Kidney capillary endothelial cell (primary cell): Measurements from ENCODE around the gene MSMB.

Source experiments
- DNase-seq: peaks from one replicate; pipeline ENCODE4 v3.0.0-alpha.2; 2018; ENCODE audit warnings: low spot score

Gene MSMB

DNA sequence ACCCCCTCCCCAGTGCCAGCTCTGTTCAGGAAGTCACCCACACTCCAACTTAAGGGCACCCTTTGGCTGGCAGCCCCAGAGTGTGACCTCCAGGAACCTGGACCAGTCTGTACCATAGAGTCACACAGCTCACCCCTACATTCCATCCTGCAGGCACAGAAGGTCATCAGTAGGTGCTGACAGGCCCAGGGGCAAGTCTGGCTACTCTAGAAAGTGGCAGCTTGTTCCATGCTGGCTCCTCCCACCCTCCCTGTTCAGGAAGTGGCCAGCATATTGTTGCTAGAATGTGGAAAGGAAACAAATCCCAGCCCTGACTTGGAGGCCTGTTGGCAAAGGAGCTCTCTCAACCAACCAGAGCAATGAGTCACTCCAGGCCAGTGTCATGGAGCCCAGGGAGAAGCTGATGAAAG is 12.5 kb downstream of the MSMB start:
- DNase-seq, result peak; percentile 91

DNA sequence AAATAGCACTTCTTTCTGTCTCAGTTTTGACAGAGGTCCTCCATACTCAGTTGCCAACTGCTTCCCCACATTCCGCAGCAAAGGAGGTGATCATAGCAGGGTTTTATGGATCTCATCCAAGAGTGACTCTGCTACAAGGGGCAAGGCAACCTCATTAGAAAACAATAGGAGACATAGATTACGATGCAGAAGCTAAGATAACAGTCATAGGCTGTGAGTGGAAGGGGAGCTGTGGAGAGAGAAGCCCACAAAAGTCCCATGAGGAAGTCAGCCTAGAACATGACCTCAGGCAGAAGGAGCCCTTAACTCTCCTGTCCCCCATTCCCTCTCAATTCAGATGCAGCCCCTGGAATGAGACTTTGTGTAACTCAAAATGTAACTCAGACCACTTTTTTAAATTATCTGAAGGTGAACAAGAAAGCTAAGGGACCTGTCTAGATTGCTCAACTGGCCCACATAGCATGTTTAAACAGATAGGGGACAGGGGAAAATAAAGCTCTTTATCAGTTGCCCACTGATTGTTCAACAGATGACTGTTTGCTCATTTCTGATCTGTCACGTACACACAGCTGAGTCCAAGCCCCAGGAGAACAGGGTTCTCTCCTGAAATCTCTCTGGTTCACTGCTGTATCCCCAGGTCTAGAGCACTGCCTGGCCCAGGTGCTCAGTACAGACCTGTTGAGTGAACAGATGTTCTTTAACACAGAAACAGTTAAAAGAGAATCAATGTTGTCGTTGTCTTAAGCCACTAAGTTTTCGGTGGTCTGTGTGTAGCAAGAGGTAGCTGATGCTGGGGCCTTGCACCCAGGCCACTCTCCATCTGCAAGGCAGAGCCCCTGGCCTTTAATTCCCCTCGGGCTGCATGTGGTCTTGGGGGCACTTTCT is 14.2 kb downstream of the MSMB start:
- no peak for DNase-seq

DNA sequence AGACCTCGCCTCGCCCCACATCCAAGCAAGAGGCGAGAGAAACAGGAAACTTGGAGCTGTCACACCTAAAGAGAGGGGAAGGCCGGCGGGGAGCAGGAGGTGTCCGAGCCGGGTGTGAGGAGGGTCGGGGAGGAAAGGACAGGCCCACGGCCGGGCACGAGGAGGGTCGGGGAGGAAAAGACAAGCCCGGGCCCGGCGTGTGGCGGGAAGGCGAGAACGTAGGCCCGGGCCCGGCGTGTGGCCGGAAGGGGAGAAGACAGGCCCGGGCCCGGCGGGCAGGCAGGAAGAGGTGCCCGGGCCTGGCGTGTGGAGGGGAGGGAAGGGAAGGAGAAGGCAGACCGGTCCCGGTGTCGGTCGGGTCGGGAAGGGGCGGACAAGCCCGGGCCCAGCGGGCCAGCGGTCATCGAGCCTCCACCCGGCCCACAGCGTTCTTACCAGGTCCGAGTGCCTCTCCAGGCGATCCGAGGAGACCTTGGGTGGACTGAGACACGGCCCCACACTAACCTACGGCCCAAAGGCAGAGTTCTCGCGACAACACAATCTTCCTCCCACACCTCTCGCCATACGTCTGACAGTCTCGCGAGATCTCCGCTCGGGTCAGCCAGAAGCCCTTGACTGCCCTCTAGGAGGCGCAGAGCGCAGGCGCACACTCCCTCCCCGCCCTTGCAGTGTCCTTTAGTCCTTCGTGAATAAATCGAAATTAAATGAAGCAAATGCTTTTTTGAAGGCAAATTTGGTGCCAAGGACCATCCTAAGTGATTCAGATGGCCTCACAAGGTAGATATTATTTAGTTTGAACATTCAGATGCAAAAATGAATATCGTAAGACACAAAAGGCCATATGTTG is 15.8 kb downstream of the MSMB start, which contains the start of gene NCOA4:
NCOA4 (minus strand) TSS at position 533 of the 847 bp plus-strand sequence. CDS start 13,943 bp downstream, outside the sequence.
- DNase-seq, result peak; percentile 98

DNA sequence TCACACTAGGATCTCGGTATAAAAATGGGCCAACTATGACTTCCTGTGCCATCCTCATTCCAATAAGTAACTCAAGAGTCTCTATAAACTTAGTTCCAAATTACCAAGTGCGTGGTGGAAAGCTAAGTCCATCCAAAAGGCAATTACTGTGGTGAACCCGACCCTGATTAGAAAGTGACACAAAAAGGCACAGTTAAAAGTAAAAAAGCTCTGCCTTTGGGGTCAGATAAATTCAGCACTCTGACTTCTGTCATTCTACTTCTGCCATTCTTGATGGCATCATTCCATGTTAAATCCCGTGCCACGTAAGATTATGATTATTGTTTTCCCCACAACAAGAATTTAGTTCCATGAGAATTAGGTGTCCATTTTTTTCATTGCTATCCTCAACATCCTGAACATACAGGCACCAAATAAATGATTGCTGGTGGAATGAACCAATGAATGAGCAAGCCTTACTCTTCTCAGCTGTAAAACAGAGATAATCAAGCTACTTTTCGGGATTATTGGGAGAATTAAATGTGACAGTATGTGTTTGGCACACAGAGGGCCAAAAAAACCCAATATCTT is 16.5 kb downstream of the MSMB start:
- DNase-seq, result no peak

DNA sequence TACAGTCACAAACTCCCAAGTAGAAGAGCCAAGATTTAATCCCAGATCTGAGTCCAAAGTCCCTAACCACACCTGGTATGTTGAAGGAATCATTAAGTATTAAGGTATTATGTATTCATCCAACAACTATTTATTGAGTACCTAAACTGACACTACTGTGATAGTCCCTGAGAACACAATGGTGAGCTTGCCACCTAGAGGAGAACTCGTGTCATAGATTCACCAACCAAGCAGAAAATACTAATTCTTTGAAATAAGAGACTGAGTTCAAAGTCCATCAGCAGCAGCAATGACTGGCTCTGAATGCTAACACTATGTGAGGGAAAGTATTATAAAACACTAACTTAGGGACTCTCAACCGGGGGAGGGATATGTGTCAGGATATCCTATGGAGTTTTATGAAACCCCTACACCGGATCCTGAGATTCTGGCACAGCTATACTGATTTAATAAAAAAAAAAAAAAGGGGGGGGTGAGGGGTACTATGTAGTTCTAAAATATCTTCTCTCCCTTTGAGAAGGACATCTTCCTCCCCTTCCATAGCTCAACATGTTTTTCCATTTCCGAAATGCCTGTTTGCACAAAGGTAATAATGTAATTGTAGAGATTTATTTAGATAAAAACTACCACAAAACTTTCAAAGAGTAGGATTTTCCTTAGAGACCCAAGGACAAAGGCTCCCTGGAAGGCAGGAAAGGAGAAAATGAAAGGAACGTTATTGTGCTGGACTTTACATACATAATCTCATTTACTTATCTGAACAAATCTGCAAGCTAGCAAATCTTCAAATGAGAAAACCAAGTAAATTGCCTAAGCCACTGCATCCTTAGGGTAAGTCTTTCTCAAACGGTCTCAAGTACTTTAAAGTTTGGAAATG is 17.2 kb downstream of the MSMB start:
- peak; percentile 64 for DNase-seq

DNA sequence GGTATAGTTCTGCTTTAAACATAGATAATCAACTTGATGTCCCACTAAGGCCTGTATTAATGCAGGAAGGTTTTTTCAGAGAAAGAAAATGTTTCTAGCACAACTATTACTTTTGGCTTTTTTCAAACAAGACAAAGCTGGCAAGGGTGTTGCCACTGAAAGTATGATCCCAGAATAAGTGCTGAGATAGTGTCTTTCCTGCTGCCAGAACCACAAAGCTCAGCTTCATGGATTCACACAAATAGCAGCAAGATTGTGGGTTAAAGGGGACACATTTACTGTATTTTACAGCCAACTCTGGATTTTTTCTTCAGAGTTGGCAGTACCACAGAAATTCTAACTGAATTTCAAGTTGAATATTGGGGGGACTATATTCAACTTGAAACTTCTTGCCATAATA is 20.0 kb downstream of the MSMB start:
- no peak for DNase-seq

DNA sequence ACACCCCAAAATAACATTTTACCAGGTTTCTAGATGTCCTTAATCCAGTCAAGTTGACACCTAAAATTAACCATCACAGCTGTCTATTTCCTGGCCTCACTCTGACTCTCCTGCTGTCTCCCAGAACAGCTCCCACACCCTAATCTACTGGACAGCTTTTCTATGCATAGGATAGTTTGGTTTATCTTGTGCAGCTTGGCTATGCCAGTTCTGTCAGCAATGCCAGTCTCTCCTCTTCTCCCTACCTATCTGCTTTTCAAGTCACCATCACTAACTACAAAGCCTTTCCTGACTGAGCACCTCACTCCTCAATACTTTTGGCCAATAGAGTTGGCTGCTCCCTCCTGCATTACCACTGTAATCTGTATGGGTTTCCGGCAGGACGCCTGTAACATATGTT is 20.7 kb downstream of the MSMB start:
- no peak for DNase-seq

DNA sequence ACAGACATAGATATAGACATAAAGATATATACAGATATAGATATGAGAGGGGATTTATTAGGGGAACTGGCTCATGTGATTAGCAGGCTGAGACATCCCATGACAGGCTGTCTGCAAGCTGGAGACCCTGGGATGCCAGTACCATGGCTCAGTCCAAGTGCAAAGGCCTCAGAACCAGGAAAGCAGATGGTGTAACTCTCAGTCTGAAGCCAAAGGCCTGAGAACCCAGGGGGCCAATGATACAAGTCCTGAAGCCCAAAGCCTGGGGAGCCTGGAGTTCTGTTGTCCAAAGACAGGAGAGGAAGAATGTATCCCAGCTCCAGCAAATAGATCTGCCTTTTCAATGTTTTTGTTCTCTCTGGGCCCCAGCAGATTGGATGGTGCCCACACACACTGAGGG is 21.1 kb downstream of the MSMB start:
- no peak for DNase-seq

DNA sequence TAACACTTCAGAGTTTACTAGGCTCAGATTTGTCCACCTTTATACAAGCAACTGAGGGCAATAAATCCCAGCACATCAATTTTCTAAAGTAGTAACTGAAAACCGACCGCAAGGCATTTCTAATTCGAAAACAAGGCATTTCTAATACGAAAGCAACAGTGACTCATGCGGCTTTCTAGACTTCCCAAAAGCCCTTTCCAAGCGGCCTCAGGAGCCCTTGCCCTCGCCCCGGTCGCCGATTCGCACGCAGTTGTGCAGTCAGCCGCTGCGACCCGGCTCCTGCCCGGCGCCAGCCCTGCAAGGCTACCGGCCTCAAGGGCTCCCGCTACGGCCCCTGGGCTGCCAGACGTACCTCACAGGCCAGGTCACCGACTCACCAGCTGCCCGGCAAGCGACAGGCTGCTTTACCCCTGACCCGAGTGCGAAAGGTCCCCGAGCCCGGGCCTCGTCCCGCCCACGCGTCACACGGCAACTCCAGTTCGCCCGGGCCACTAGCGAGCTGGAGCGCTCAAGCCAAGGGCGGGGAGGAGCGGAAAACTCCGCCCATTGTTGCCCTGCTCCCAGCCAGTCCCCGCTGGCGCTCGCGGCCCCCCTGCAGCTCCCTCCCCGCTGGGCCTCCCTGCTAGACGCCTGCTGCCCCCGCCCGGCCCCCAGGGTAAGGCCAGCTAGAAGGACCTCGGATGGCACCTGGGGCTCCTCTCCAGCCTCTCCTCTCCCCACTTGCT is 22.9 kb downstream of the MSMB start:
- DNase-seq, result peak; percentile 86

DNA sequence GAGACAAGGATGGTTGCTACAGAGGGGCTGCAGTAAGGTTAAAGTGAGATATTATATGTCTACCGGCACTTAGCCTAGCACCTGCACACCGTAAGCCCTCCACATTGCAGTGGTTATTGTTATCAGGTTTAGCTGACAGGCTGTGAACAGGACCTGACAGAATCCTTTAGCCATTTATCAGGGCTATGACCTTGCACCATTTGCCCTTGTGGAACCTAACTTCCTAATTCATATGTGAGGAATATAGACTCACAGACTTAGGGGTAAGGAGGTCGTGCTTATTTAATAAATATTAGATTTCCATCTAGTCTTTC is 25.8 kb downstream of the MSMB start:
- DNase-seq, result no peak

DNA sequence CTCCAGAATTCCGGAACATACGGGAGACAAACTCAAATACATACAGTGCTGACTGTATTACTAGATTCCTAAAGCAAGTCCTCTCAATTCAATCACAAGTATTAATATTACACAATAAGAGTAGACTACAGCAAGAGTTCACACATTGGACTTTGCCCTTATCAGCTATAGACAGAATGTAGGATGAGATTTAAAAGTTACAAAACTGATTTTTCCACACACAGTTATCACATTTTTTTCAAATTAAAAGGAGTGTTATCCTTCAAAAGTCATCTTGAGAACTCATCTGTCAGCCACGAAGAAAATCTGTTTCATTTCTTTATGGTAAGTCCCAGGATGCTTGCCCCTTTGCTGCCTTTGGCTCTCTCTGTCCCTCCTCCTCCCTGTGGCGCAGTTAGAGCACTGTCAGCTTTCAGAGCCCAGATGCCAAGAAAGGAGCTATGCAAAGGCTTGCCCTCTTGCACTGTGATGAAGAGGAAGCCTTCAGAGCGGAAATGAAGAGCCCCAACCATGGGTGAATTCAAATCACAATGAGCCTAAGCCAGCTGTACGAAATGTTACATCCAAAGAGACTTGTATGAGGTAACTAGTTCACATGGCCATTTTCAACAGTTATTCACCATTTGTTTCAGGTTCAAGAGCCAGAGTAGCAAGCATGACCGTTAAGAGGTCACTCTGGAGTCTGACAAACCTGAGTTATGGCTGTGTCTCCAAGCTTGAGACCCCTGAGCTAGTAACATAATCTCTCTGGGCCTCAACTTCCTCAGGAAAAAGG is 26.3 kb downstream of the MSMB start:
- peak; percentile 56 for DNase-seq

DNA sequence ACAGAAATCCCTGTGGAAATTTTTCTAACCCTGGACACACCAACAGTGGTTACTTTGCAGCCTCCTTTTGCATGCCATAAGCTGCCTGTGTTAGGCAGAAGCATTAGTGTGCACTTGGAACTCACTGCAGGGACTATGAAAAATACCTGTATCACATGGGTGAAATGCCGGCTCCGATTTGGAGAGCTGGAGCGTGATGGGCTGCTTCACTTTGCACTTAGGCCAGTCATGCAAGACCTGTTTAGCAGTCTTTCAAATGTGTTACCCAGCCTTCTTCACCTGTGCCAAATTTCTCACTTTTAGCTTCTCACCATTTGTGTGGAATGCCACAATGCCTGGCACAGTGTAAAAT is 26.9 kb downstream of the MSMB start:
- DNase-seq, result no peak

DNA sequence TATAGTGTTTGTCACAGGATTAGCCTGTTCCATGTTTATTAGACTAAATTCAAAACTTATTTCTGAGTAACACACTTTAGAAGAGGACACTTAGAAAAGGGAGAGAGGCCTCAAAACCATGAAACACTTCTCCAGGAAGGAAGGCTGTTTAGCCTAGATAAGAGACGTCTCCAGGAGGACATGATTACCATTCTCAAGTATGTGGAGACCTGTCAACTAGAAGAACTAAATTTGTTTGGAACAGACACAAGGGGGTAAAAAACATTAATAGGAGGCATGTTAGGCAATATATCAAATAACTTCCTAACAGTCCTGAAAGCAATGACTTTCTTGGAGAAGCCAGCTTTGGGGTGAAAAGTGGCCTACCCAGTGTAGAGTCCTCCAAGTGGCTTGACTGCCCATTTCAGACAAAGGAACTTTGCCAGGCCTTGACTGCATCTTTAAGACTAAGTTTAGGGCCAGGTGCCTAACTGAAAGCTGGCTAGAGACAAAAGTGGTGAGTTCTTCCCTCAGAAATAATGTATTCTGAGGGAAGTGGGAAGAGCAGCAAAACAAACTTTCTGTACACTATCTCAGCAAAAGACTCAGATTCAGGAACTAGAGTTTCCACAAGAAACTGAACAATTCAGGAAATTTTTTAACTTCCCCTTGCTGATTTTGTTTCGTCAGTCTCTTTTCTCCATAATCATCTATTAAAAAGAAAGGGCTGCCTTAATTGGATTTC is 27.5 kb downstream of the MSMB start:
- peak; percentile 36 for DNase-seq

DNA sequence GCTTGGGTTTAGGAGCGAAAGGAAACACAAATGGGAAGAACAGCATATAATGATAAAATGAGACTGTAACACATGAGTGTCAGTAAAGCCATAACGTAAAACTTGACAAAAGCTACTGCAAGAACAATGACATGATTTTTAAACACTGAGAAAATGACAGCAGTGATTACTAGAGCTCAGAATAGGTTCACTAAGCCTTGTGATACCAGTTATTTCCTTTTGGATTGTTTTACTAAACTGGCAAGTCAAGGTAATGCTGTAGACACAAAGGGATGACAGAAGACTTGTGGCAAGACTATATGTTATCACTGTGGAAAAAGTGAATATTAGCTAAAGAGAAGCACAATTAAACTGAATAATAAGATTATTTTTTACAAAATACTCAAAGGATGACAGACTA is 28.3 kb downstream of the MSMB start:
- no peak for DNase-seq

DNA sequence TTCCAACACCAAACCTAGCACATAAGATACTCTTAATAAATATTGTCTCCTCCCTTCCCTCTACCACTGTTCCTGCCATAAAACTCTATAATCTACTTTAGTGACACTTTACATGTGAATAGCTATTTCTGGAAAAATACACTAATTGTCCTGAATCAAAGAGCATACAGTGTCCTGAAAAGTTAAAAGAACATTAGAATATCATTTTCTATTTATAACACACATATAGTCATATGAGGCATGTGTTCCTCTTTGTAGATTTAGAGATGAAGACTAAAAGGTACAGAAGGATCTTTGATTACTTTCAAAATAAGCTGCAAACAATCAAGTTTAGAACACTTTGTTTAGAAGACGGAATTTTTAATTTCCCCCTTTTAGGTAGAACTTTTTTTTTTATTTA is 29.3 kb downstream of the MSMB start:
- DNase-seq, result no peak

DNA sequence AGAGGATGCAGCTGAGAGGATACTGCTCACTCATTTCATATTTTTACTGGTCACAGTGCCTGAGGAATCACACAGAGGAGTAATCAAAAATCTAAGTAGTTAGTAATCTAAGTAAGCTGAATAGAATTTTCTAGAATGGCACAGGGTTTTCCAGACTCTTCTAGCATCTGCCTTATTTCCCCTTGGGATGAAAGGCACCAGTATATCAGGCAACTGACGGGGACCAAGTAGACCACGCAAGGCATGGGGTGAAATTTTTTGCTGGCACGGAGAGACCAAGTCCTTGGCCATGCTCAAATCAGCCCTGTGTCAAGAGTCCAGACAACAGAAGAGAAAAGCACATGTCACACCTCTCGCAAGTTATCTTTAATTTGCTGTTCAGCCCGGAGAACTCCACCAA is 29.9 kb downstream of the MSMB start:
- DNase-seq, result no peak

DNA sequence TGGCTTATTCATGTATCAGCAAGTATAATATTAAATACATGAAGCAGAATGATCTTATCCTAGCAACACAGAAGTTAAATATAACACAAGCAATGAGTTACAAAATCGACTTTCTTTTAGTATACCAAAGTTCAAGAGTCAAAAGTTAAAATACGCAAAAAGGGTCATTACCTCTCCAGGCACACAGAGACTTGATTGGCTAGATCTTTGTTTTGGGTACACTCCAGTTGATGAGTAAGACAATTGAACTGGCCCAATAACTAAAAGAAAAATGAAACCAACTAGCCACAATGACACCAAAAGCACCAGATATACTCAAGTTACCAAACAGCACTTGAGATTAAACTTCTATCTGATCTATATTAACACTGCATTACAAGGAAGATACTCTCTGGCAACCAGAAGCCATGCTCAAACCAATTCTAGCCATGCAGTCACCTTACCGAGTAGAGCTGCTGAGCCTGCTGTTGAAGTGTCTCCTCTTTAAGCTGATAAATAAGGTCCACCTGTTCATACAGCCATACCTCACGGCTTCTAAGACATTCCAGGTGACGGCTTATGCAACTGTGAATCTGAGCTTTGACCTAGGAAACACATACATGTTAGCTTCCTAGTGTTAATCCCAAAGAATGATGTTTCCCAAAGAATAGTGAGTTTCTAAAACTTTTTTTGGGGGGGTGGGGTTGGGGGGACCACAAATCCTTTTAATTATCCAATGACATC is 31.2 kb downstream of the MSMB start:
- DNase-seq, result no peak

DNA sequence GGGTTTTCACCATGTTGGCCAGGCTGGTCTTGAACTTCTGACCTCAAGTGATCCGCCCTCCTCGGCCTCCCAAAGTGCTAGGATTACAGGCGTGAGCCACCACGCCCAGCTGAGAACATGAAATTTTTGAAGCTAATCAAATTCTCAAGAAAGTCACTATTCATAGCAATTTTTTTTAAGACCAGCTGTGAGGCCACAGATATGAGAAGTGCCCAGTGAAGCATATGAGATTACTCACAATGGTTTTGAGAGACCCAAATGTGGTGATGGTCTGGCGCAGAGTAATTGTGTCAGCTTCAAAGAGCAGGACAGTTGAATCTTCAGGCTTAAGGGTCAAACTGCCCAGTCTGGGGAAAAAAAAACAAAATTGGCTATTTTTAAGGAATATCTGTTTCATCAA is 31.9 kb downstream of the MSMB start:
- no peak for DNase-seq

DNA sequence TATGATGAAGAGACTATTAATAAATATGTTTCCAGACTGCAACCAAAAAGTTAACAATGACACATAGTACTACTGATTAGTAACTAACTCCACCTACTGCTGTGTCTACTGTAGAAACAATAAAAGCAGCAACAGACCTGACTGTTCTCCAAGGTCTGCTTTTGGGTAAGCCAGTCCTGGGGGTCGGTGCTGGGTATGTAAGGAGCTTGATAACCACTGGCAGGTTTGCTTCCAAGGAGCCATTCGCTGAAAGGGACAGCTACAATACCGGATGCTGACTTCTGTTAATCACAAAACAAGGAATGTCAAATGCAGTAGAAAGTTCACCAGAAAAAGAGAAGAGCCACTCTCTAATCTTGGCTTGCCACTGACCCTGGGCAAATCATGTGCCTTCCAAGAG is 33.3 kb downstream of the MSMB start:
- no peak for DNase-seq
